Stomach (tissue), 9 donors: ENCODE results near the gene COL18A1. TPM values are rescaled to one million over a fixed set of nuclear protein-coding genes. Genes with fewer than 3 reads are reported as not detected.

Experiments
- DNase-seq, 2 donors: peaks; one replicate each; pipeline versions ENCODE4 v3.0.0 to v3.0.0-alpha.2; 2013 to 2019
- H3K27ac ChIP-seq, 5 donors: fragments of 200-600 bp in 4 of 5; sonication (generic) in 4 of 5; one replicate each; pipeline ENCODE4 v1.5.1; 2013 to 2019; ENCODE audit warnings: mild to moderate bottlenecking in 1 of 5, moderate library complexity in 1 of 5
- H3K27me3 ChIP-seq, 3 donors: fragments of 200-600 bp; sonication (generic); one replicate each; pipeline ENCODE4 v1.5.1; 2017 to 2019; ENCODE audit warnings: mixed run types in 1 of 3
- H3K36me3 ChIP-seq, 4 donors: fragments of 200-600 bp; sonication (generic); 1 replicate in 3 of 4; 2 replicates in 1 of 4; pipeline ENCODE4 v1.5.1; 2016 to 2019
- H3K4me1 ChIP-seq, 4 donors: fragments of 200-600 bp; sonication (generic); one replicate each; pipeline ENCODE4 v1.5.1; 2016 to 2019
- H3K4me3 ChIP-seq, 4 donors: fragments of 200-600 bp; sonication (generic) in 3 of 4; one replicate each; pipeline ENCODE4 v1.5.1; 2016 to 2019; ENCODE audit warnings: mild to moderate bottlenecking in 1 of 4
- H3K9me3 ChIP-seq, 4 donors: fragments of 200-600 bp; sonication (generic); one replicate each; pipeline ENCODE4 v1.5.1; 2016 to 2019
- CTCF ChIP-seq, 7 experiments: fragments of 450-650 bp in 4 of 7; fragments of 200-600 bp in 3 of 7; sonication (generic) in 3 of 7; IDR thresholded peaks; one replicate each; pipeline ENCODE4 v1.5.1; 2016 to 2019; ENCODE audit warnings: antibody characterized with exemption in 7 of 7, control low read depth in 2 of 7, mild to moderate bottlenecking in 1 of 7
- EP300 ChIP-seq: sonication (generic); formaldehyde crosslinking; IDR thresholded peaks from one replicate; pipeline ENCODE4 v1.6.1; 2017; ENCODE audit warnings: antibody characterized with exemption
- POLR2A ChIP-seq, 4 donors: fragments of 450-650 bp; IDR thresholded peaks; one replicate each; pipeline ENCODE4 v1.6.1; 2016; ENCODE audit warnings: antibody characterized with exemption in 4 of 4, control low read depth in 2 of 4, mild to moderate bottlenecking in 1 of 4, moderate library complexity in 1 of 4
- POLR2AphosphoS5 ChIP-seq, 3 donors: sonication (generic); formaldehyde crosslinking; IDR thresholded peaks; one replicate each; pipeline ENCODE4 v1.6.1; 2016; ENCODE audit warnings: antibody characterized with exemption in 3 of 3
- WGBS, 5 donors: extraction: QIAGEN DNeasy Blood & Tissue Kit in 3 of 5; methylation state at CpG; one replicate each; pipeline versions ENCODE4 v1.1.5 to v1.1.7; 2013 to 2018; 5-methylcytosine and 5-hydroxymethylcytosine counted together
- intact Hi-C: fragments of 100-400 bp; cut with DNase I; formaldehyde crosslinking; loops from one replicate; pipeline ENCODE4 v1.15.1; 2023; ENCODE audit warnings: low total_unique reads
- polyA plus RNA-seq, 3 donors: library from polyadenylated mRNA; stranded (reverse); fragments of 200-250 nt; gene quantifications; one replicate each; pipeline ENCODE4 v1.2.3, GENCODE V29; 2013
- total RNA-seq, 5 donors: library from RNA; depleted of rRNA; stranded (reverse); fragments of >200 nt; gene quantifications; one replicate each; pipeline versions ENCODE4 v1.1.0 to v1.2.3, GENCODE V29; 2014 to 2016
- donor health status: healthy with polysubstance abuse.
- donor health status: Bipolar disorder and iron deficiency.
- donor health status: healthy.

The COL18A1 gene
- total and polyA plus RNA-seq, 8 donors = 19.8 to 212 (median 34.6) TPM

DNA sequence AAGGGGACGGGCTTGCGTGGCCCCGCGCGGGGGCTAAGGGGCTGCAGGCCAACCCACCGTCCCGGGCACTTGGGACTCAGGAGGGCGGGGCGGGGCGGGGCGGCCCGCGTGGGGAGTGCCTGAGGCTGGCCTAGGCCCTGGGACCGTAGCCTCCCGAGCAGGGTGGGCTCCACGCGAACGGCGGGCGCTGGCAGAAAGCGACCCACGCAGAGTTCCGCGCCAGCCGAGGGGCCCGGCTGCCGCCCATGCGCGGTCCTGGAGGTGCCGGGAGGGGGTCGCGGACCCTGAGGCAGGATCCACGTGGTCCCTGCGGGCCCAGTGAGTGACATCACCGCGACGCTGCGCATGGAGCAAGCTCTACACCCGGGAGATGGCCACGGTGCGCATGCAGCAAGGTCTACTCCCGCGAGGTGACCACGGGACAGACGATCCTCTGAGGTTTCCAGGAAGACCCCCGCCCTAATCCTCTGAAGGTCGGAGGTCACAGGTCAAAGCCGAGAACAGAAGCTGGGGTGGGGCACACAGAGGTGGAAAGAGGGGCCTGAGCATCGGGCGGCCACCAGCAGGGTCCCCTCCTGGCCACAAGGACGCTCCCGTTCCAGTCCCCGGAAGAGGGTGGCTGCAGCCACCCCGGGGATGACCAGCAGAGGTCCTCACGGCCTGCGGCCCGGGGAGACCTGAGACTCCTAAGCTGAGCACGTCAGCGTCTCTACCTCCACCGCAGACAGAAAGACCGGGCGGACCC, 150.8 kb downstream of the COL18A1 start:
- H3K4me1 ChIP-seq = peaks cover 6 to 38% (median 17%) of the 10 kb centered on the region in 4 donors
- intact Hi-C loops = loop anchor here (5.0 kb wide), 2 partner anchors 42 to 267 kb away; no protein-coding TSS in a partner anchor
- peak overlapping the region; percentile 51 to 64 (median 58) for H3K4me3 ChIP-seq
- peak overlapping the region; percentile 88 to 94 (median 90) for H3K27ac ChIP-seq
- no peaks in the 10 kb centered on the region for H3K9me3 ChIP-seq
- WGBS, 5 donors = 1 to 6% (median 3%) methylated on average over 15 to 62 of the region's 62 CpGs
- TF ChIP-seq CTCF (IDR thresholded peaks at IDR 0.05) (peak in 5 of 7 experiments; percentile 56 to 93 (median 85)), POLR2A (IDR thresholded peaks at IDR 0.05) (no peak), EP300 (no peak), POLR2AphosphoS5 (IDR thresholded peaks at IDR 0.05) (peak in 1 of 3 donors; percentile 2)
- peak; percentile 89 to 96 for DNase-seq
- peaks cover 0 to 37% (median 0%) of the 10 kb centered on the region in 3 donors for H3K27me3 ChIP-seq
- H3K36me3 ChIP-seq = no peaks in the 10 kb centered on the region

DNA sequence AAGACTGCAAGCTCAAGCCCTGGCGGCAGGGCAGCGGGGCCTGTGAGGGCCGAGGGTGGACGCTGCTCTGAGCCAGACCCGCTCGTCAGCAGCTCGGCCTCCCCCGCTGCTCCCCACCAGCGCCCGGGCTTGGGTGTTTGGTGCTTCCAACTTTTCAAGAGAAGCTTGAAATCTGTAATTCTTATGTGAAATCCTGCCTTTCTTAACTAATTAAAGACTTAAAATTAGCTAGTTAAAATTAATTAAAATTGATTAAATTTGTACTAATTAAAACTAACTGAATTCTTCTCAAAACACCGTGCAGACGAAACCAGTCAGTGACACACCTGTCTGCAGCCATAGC, 151.3 kb downstream of the COL18A1 start:
- TF ChIP-seq CTCF (IDR thresholded peaks at IDR 0.05) (no peak), POLR2AphosphoS5 (IDR thresholded peaks at IDR 0.05) (no peak), POLR2A (IDR thresholded peaks at IDR 0.05) (no peak), EP300 (no peak)
- H3K27ac ChIP-seq = peak overlapping the region; percentile 88 to 94 (median 90)
- H3K36me3 ChIP-seq = no peaks in the 10 kb centered on the region
- H3K9me3 ChIP-seq = no peaks in the 10 kb centered on the region
- peak overlapping the region in 3 of 4 donors; percentile 57 to 64 (median 58) for H3K4me3 ChIP-seq
- intact Hi-C loops = loop anchor here (5.0 kb wide), 2 partner anchors 41 to 266 kb away; no protein-coding TSS in a partner anchor
- no peak for DNase-seq
- H3K27me3 ChIP-seq = peaks cover 0 to 43% (median 0%) of the 10 kb centered on the region in 3 donors
- WGBS, 5 donors = 34 to 39% (median 37%) methylated on average over 12 of the region's 12 CpGs
- peaks cover 6 to 38% (median 16%) of the 10 kb centered on the region in 4 donors for H3K4me1 ChIP-seq

GRCh38 chr21:45556645-45557615, 152.0 kb downstream of the COL18A1 start:
- TF ChIP-seq POLR2AphosphoS5 (IDR thresholded peaks at IDR 0.05) = no peak
- no peak for TF ChIP-seq CTCF (IDR thresholded peaks at IDR 0.05)
- H3K4me3 ChIP-seq = no peak overlapping the region
- peaks cover 6 to 32% (median 12%) of the 10 kb centered on the region in 4 donors for H3K4me1 ChIP-seq
- peaks cover 0 to 45% (median 0%) of the 10 kb centered on the region in 3 donors for H3K27me3 ChIP-seq
- WGBS, 5 donors = 83 to 89% (median 85%) methylated on average over 26 to 33 of the region's 33 CpGs
- no peaks in the 10 kb centered on the region for H3K36me3 ChIP-seq
- peak overlapping the region in 2 of 5 donors; percentile 89 to 90 for H3K27ac ChIP-seq
- no peak for DNase-seq
- H3K9me3 ChIP-seq = no peaks in the 10 kb centered on the region
- intact Hi-C loops = loop anchor here (5.0 kb wide), 2 partner anchors 40 to 265 kb away; no protein-coding TSS in a partner anchor

DNA sequence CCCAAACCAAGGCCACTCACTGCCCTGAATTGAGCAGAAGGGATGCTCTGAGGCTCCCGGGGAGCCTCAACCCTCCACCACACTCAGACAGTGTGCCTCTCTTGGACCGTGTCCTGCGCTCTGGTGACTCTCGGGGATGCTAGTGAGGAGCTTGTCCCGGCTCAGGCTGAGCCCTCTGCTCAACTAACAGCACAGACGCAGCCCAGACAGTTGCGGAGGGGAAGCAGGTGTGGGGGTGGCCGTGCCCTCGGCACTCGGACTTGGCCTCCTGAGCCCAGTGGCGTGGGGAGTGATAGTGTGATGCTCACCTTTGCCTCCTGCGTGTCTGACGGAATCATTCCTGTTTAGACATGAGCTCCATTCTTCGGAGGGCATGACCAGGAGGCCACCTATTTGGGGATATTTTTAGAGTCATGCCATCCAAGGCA, 152.7 kb downstream of the COL18A1 start:
- 80 to 88% (median 85%) methylated on average over 7 to 14 of the region's 14 CpGs for whole genome bisulfite sequencing, 5 donors
- Histone ChIP-seq H3K27me3 (peaks cover 0 to 50% (median 5%) of the 10 kb centered on the region in 3 donors), H3K4me3 (no peak overlapping the region), H3K4me1 (peaks cover 6 to 26% (median 10%) of the 10 kb centered on the region in 4 donors), H3K9me3 (no peaks in the 10 kb centered on the region), H3K36me3 (no peaks in the 10 kb centered on the region), H3K27ac (no peak overlapping the region)
- TF ChIP-seq POLR2A (IDR thresholded peaks at IDR 0.05) (no peak), EP300 (no peak), CTCF (IDR thresholded peaks at IDR 0.05) (no peak), POLR2AphosphoS5 (IDR thresholded peaks at IDR 0.05) (no peak)
- intact Hi-C loops = loop anchor here (5.0 kb wide), 2 partner anchors 40 to 265 kb away; no protein-coding TSS in a partner anchor
- DNase-seq = no peak
